M059J (cell line): ENCODE results near the gene MED25. TPM values are rescaled to one million over a fixed set of nuclear protein-coding genes. Genes with fewer than 3 reads are reported as not detected.

Experiments
- DNase-seq: peaks from one replicate; pipeline ENCODE4 v3.0.0-alpha.2; 2012; ENCODE audit warnings: low read depth
- total RNA-seq: library from RNA; depleted of rRNA; stranded (reverse); fragments of >200 nt; shearing (Covaris generic); gene quantifications from 2 replicates; pipeline ENCODE4 v1.2.3, GENCODE V29; 2014

The MED25 gene
- total RNA-seq, 1 experiment from 2014 or later: 45.6 TPM

- no peak for DNase-seq
These were observed 55.7 kb downstream of the MED25 start for GRCh38 chr19:49873834-49874233.

GRCh38 chr19:49874503-49875157 lies 56.5 kb downstream of the MED25 start:
- no peak for DNase-seq

GRCh38 chr19:49875177-49875576 lies 57.1 kb downstream of the MED25 start:
- DNase-seq: no peak

DNA sequence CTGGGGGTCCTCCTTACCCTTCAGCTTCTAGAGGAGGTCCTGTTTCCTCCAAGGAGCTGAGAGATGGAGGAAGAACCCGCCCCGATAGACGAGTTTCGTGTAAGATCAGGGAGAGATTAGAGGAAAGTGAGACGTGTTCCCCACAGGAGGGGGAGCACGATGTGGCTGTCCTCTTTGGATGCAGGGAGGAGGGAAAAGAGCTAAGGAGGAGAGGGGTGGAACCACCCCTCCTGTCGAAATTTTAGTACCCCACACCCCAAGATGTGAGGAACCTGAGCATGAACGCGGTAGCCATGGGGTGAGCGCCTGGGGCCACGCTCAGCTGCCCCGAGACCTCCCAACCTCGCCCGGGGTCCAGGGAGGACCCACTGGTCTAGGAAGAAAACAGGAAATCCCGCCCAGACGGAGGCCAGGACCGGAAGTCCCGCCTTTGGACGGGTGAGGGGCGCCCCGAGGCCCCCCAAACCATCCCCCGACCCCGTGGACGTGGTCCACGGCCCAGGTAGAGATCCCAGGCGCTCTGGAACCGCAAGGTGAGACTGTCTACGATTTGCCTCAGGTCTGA lies 57.9 kb downstream of the MED25 start:
- DNase-seq: peak; percentile 54

- DNase-seq: peak; percentile 97
These were observed 58.4 kb downstream of the MED25 start for GRCh38 chr19:49876422-49877019.

- peak; percentile 99 for DNase-seq
These were observed 59.2 kb downstream of the MED25 start, which contains the start of the genes AKT1S1 and TBC1D17 for GRCh38 chr19:49877020-49877878. Gene AKT1S1 (minus strand): TSS chr19:49877355. CDS start chr19:49873295, 4,060 bp downstream. Gene TBC1D17 (plus strand): TSS chr19:49877702. CDS start chr19:49877724, 22 bp downstream.

DNA sequence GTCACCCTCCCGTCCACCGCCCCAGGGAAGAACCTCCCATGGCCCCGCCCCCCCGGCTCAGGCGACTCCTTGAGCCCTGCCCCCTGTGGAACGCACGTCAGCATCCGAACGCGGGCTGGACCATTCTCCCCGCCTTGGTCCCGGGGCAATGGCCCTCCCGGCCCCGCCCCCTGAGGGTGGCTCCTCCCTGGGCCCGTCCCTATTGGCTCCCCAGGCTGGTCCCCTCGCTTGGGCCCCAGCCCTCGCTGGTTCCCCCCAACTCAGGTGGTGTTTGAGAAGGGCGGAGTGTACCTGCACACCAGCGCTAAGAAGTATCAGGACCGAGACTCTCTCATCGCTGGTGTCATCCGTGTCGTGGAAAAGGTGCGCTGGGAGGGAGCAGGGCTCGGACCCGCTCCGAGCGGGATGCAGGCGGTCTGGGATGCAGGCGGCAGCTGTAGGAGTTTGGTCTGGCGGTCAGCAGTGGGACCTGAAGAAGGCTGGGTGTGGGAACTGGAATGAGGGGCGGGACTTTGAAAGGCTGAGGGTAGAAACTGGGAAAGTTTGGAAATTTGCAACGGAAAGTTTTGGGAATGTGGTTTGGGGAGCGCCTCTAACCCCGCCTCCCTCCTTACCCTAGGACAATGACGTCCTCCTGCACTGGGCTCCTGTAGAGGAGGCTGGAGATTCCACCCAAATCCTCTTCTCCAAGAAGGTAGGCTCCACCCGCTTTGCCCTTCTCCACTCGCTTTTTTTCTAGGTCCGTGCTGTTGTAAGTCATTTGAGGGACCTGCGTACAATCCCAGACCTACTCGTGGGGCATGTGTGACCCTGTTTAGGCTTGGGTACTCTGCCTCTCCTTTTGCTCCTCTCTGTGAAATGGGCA lies 60.0 kb downstream of the MED25 start:
- peak; percentile 96 for DNase-seq

DNA sequence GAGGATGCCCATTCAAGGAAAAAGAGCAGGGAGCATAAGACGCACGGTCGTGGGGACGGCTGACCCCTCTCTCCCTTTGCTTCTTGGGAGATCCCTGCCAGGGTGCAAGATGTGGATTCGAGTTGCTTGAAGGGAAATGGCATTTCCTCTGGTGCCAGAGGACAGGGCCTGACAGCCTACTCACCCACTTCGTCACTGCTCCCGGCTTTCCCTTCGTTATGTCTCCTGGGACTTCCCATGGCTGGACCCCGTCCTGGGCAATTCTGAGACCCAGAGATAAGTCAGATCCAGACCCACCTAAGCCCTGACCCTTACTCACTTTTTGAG lies 60.6 kb downstream of the MED25 start:
- DNase-seq: no peak

- DNase-seq: no peak
These were observed 61.3 kb downstream of the MED25 start for GRCh38 chr19:49879243-49879963.

DNA sequence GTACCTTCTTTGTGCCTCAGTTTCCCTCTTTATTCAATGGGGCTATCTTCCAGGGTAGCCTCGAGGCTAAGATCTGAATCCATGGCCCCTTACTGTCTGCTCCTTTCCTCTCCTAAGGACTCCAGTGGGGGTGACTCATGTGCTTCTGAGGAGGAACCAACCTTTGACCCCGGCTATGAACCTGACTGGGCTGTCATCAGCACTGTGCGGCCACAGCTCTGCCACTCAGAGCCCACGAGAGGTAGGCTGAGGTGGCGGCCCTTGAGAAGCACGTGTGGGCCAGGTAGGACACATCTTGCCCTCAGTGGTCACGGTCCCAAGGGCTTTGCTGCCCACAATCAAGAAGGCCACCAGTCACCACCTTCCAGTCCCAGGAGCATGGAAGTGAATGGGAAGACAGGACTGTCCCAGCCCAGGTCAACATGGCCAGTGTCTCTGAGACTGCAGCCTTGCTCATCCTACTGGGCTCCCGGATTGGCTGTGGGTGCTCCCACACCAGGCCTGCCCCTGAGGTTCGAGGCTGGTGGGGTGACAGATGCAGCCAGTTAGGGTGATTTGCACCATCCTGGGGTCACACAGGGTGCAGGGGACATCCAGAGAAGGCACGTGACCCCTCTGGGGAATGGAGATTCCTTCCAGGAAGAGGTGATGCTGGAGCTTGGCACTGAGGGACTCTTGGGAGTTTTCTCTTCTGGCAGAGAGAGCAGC lies 62.2 kb downstream of the MED25 start:
- DNase-seq: no peak

DNA sequence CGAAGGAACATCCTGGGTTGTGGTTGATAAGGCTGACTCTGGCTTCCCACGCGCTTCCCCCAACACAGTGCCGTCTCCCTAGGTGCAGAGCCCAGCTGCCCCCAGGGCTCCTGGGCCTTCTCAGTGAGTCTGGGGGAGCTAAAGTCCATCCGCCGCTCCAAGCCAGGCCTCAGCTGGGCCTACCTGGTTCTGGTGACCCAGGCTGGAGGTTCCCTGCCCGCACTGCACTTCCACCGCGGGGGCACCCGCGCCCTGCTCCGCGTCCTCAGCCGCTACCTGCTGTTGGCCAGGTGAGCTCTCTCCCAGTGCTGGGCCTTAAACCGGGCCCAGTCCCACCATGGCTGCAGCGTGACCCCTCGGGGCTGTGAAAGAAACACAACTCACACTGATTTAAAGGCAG lies 63.1 kb downstream of the MED25 start:
- no peak for DNase-seq

DNA sequence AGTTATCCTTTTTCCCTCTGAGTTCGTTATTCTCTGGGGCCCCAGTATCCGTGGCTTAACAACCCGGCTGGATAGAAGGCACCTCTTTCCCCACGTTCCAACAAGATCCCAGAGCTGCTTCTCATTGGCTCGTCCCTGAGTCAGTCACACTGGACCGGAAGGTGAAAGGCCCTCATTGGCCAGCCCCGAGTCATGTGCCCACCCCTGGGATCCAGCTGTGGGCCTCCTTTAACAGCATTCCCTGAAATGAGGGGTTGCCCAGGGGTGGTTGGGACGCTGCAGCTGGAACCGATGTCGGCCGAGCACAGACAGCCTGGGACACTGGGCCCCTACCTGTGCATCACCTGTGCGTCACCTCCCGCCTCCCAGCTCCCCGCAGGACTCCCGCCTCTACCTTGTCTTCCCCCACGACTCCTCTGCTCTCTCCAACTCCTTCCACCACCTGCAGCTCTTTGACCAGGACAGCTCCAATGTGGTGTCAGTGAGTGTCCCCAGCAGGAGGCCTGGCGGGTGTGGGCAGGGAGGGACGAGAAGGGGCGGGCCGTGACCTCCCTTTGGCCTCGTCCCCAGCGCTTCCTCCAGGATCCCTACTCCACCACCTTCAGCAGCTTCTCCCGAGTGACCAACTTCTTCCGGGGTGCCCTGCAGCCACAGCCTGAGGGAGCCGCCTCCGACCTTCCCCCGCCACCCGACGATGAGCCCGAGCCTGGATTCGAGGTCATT lies 63.7 kb downstream of the MED25 start:
- no peak for DNase-seq

DNA sequence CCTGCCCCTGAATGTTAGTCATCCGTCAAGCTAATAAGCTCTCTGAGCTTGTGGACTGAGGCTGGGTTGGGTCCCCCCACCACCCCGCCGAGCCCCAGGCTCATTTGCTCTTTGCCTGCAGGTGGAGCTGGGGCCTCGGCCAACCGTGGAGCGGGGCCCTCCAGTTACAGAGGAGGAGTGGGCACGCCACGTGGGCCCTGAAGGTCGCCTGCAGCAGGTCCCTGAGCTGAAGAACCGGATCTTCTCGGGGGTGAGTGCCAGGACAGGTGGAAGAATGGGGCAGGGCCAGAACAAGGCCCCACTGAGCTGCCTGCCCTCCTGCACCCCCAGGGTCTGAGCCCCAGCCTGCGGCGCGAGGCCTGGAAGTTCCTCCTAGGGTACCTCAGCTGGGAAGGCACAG lies 64.6 kb downstream of the MED25 start:
- DNase-seq: no peak

- DNase-seq: no peak
These were observed 65.0 kb downstream of the MED25 start for GRCh38 chr19:49883094-49883493.

GRCh38 chr19:49884109-49884508 lies 66.0 kb downstream of the MED25 start:
- DNase-seq: no peak

GRCh38 chr19:49884760-49885159 lies 66.7 kb downstream of the MED25 start:
- DNase-seq: no peak
